Cerebellar nuclear complex (tissue), 1 donor: ENCODE results near the gene LAGE3.

ENCODE experiments used
- DNase-seq, 2 experiments: peaks; one replicate each; lab custom pipeline; 2025; lab: John Stamatoyannopoulos, UW

LAGE3 gene

DNA sequence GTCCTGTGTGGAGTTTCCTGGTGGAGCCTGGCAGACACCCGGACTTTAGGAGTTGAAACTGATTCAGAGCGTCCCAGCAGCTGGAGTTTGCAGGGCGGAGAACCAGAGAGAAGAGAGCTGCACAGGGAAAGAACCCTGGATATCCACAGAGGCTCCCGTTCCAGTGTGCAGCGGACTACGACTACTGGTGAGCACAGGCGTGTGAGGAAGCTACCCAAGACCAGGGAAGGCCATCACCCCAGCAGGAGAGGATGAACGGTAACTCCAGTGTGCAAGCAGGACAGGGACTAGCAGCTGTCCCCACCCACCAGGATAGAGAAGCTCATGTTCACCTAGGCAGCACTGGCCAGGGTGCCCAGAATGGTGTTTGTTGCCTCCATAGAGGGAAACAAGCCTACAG is 2.3 kb downstream of the LAGE3 start:
- no peak for DNase-seq

DNA sequence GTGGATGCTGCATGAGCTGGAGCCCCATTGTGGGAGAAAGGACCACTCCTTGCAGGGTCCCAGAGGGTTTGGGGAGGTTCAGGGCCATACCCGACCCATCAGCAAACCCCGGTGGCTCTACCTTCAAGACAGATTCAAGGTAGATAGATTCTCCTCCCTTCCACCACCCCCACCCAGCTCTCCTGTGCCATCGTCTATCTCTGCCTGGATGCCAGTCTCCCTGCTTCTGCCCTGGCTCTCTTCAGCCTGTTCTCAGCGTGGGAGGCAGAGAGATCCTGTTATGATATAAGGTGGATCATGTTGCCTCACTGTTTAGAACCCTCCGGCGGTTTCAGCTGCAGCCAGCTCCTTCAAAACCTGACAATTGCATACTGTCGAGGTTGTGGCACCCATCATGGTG is 5.4 kb downstream of the LAGE3 start:
- no peak for DNase-seq

- DNase-seq, result no peak
Measured at GRCh38 chrX:154472685-154473632, 6.1 kb downstream of the LAGE3 start.

- DNase-seq, result no peak
Measured at GRCh38 chrX:154471839-154472684, 7.0 kb downstream of the LAGE3 start.

DNA sequence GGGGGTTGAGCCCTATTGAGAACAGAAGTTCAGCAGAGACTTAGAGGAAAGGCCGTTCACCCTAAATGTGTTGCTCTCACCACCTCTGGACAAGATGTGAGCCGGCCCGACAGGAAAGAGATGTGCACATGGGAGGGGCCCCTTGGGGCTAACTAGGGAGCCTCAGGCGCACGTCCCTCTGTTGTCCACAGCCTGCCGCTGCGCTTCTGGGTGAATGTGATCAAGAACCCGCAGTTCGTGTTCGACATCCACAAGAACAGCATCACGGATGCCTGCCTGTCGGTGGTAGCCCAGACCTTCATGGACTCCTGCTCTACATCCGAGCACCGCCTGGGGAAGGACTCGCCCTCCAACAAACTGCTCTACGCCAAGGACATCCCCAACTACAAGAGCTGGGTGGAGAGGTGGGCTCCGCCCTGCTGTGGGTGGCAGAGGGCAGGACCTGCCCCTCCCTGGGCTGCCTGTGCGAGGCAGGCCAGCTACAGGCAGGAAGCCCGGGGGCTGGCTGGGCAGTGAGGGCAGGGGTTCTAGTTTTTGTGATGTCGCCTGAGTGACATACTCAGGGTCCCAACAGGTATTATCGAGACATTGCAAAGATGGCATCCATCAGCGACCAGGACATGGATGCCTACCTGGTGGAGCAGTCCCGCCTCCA is 8.0 kb downstream of the LAGE3 start:
- no peak for DNase-seq

DNA sequence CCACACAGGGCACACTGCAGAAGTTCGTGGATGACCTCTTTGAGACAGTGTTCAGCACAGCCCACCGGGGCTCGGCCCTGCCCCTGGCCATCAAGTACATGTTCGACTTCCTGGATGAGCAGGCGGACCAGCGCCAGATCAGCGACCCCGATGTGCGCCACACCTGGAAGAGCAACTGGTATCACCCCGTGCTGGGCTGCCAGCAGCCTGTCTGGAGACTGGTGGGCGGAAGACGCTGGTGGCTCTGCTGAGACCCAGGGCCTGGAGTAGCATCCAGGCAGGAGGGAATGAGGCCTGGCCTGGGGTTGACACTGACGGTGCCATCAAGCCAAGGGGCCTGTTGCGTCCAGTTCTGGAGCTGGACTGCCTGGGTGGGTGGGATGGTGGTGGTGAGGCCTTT is 8.6 kb downstream of the LAGE3 start:
- DNase-seq, result no peak

- no peak for DNase-seq
Measured at GRCh38 chrX:154469880-154470279, 9.2 kb downstream of the LAGE3 start.

DNA sequence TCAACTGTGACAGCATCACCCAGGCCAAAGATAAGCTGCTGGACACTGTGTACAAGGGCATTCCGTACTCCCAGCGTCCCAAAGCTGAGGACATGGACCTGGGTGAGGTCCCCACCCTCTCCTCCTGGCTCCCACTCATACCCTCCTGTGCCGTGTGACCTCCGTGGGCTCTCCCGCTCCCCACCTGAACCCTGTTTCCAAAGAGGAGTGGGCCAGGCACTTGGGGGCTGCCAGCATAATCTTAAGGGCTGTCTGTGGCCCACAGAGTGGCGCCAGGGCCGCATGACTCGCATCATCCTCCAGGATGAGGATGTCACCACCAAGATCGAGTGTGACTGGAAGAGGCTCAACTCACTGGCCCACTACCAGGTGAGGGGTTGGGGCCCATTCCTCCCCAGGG is 10.0 kb downstream of the LAGE3 start:
- no peak for DNase-seq

DNA sequence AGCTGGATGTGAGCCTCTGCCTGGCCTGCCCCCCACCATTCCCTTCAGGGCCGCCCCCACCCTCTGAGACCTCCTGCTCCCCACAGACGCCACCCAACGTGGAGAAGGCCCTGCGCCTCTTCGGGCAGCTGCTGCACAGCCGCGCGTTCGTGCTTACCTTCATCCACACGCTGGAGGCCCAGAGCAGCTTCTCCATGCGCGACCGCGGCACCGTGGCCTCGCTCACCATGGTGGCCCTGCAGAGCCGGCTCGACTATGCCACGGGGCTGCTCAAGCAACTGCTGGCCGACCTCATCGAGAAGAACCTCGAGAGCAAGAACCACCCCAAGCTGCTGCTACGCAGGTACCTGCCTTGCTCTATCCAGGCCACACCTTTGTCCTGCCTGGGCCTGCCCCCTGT is 10.9 kb downstream of the LAGE3 start:
- DNase-seq, result no peak

DNA sequence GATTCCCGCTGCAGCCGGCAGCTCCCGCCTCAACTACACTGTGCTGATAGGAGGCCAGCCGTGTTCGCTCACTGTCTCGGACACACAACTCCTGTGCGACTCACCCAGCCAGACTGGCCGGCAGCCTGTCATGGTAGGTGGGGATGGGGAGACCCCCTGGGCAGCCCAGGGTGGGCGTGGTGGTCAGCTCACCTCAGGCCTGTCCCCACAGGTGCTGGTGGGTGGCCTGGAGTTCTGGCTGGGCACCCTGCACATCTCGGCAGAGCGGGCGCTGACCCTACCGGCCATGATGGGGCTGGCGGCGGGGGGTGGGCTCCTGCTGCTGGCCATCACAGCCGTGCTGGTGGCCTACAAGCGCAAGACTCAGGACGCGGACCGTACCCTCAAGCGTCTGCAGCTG is 11.5 kb downstream of the LAGE3 start:
- DNase-seq, result no peak

DNA sequence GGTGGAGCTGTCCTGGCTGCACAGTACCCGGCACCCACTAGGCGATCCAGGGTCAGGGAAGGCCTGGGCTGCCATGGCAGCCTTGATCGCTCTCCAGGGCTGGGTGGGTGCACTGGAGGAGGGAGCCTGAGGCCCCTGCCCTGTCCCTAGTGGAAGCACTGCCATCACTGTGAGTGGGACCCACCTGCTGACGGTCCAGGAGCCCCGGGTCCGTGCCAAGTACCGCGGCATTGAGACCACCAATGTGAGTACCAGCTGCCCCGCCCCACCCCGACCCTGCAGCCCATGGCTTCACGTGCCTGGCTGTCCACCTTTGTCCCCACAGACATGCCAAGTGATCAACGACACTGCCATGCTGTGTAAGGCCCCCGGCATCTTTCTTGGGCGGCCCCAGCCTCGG is 12.2 kb downstream of the LAGE3 start:
- no peak for DNase-seq

DNA sequence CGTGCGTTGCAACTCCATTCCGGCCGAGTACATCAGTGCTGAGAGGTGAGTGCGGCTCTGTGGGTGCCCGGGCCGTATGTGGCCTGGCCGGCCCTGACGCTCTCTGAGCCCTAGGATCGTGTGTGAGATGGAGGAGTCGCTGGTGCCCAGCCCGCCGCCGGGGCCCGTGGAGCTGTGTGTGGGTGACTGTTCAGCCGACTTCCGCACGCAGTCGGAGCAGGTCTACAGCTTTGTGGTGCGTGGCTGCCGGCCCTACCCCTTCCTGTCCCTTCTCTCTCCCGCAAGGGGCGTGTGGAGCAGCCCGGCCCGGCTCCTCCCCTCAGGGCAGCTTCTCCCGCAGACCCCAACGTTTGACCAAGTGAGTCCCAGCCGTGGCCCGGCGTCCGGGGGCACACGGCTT is 13.0 kb downstream of the LAGE3 start:
- DNase-seq, result no peak

GRCh38 chrX:154465601-154466000 is 13.5 kb downstream of the LAGE3 start:
- DNase-seq, result no peak

GRCh38 chrX:154464806-154465365 is 14.2 kb downstream of the LAGE3 start:
- DNase-seq, result no peak

- no peak for DNase-seq
Measured at GRCh38 chrX:154463611-154464220, 15.4 kb downstream of the LAGE3 start.

DNA sequence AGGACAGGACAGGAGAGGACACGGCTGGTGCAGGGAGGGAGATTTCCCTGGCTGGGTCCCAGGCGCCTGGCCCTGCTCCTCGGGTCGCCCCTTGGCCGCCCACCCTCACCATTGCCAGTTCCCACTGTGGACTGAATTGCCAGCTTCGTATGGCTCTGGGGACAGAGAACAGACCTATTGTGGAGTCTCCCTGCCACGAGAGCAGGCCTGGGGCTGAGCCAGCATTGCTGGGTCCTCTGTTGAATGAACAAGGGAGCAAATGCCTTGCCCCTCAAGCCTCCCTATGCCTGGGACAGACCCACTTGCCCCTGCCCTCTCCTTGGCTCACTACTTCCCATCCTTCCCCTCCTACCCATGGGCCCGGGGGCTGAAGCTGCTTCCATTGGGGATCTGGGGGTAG is 16.7 kb downstream of the LAGE3 start:
- DNase-seq, result no peak

- DNase-seq, result no peak
Measured at GRCh38 chrX:154460326-154460725, 18.8 kb downstream of the LAGE3 start.

- no peak for DNase-seq
Measured at GRCh38 chrX:154459832-154460231, 19.2 kb downstream of the LAGE3 start.

GRCh38 chrX:154458954-154459778 is 19.9 kb downstream of the LAGE3 start:
- DNase-seq, result no peak

DNA sequence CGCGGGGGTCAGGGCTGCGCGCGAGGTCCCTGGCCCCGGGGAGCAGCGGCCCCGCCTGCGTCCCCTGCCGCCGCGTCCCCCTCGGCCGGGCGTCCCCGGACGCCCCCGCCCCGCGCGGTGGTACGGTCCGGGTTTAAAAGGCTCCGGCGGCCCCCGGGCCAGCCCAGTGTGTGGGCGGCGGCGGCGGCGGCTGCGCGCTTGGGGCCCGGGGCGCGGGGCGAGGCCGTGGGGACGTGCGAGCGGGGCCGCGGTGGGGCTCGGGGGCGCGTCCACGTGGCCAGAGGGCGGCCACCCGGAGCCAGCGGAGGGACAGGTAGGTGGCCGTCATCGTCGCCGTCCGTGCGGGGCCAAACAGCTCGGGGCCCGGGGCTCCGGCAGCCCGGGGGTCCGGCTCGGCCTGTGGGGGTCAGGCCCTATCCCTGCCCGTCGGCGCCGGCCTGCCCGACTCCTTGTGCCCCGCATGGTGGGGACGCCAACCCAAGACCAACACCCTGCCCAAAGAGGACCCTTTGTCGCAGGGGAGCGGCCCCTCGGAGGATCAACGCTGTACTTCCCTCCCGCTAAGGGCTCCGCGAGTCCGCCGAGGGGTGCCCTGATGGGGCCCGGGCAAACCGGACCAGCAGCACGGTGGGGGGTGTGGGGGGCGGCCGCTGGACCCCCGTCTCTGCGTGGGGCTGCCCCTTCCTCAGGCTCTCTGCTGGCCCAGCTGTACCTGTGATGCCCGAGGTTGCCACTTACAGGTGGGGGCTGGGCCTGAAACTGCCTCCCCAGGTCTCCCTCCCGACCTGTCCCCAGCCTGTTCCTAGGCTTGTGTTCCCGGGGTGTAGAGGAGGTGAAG is 20.7 kb downstream of the LAGE3 start, which contains the start of gene PLXNA3:
TSS of gene PLXNA3 (plus strand) at position 166 of the 838 bp plus-strand sequence. CDS start 1,903 bp downstream, outside the sequence.
- no peak for DNase-seq
